GM23338 (cell line): ENCODE measurements around the gene MCC. TPM values are rescaled to one million over a fixed set of nuclear protein-coding genes. Genes with fewer than 3 reads are reported as not detected.

Experiments
- ATAC-seq: fragments of 200-7000 bp; cut with Tn5 transposase; 3 replicates; pipeline ENCODE4 v1.9.1; 2020
- DNase-seq: peaks from one replicate; pipeline ENCODE4 v3.0.0-alpha.2; 2015; ENCODE audit warnings: low spot score
- H2AFZ ChIP-seq: fragments of 200-600 bp; sonication (generic); 2 replicates; pipeline ENCODE4 v1.8.0; 2016; ENCODE audit warnings: antibody characterized with exemption, mild to moderate bottlenecking, moderate library complexity
- H3F3A ChIP-seq: fragments of 200-600 bp; sonication (generic); replicated peaks from 2 replicates; pipeline ENCODE4 v1.8.0; 2017; ENCODE audit warnings: antibody characterized with exemption, mixed run types, low read depth
- H3K27ac ChIP-seq: fragments of 200-600 bp; sonication (generic); 2 replicates; pipeline ENCODE4 v1.6.1; 2016; ENCODE audit warnings: low read depth
- H3K27me3 ChIP-seq: fragments of 200-600 bp; sonication (generic); 2 replicates; pipeline ENCODE4 v1.8.0; 2016; ENCODE audit warnings: mild to moderate bottlenecking, mixed run types, moderate library complexity; ENCODE audit not compliant: insufficient read depth
- H3K36me3 ChIP-seq: fragments of 200-600 bp; sonication (generic); 2 replicates; pipeline ENCODE4 v1.8.0; 2016; ENCODE audit warnings: mild to moderate bottlenecking; ENCODE audit not compliant: insufficient read depth
- H3K4me1 ChIP-seq: fragments of 200-600 bp; sonication (generic); 2 replicates; pipeline ENCODE4 v1.8.0; 2016; ENCODE audit warnings: mild to moderate bottlenecking, moderate library complexity; ENCODE audit not compliant: insufficient read depth
- H3K4me2 ChIP-seq: fragments of 200-600 bp; sonication (generic); 2 replicates; pipeline ENCODE4 v1.7.1; 2017; ENCODE audit warnings: mixed run types
- H3K4me3 ChIP-seq: fragments of 200-600 bp; sonication (generic); 2 replicates; pipeline ENCODE4 v1.6.1; 2016; ENCODE audit warnings: mixed run types
- H3K79me2 ChIP-seq: fragments of 200-600 bp; sonication (generic); replicated peaks from 2 replicates; pipeline ENCODE4 v1.8.0; 2017; ENCODE audit warnings: mild to moderate bottlenecking; ENCODE audit not compliant: insufficient read depth
- H3K9me2 ChIP-seq: fragments of 200-600 bp; sonication (generic); 2 replicates; pipeline ENCODE4 v1.8.0; 2017; ENCODE audit not compliant: insufficient read depth
- H4K20me1 ChIP-seq: fragments of 200-600 bp; sonication (generic); replicated peaks from 2 replicates; pipeline ENCODE4 v1.8.0; 2017; ENCODE audit warnings: mild to moderate bottlenecking; ENCODE audit not compliant: insufficient read depth
- H3K27ac Mint-ChIP-seq: 2 replicates; pipeline ENCODE4 v1.8.0; 2020; ENCODE audit warnings: inconsistent platforms, mild to moderate bottlenecking, moderate library complexity, mixed read lengths
- H3K27me3 Mint-ChIP-seq: 3 replicates; pipeline ENCODE4 v1.8.0; 2022; ENCODE audit warnings: low read depth, mild to moderate bottlenecking, moderate library complexity, mixed read lengths, inconsistent platforms; ENCODE audit not compliant: insufficient read depth, poor library complexity
- H3K36me3 Mint-ChIP-seq: 3 replicates; pipeline ENCODE4 v1.8.0; 2021; ENCODE audit warnings: low read depth, mild to moderate bottlenecking, inconsistent platforms, moderate library complexity, mixed read lengths
- H3K4me1 Mint-ChIP-seq: 3 replicates; pipeline ENCODE4 v1.8.0; 2020; ENCODE audit warnings: mild to moderate bottlenecking, inconsistent platforms, mixed read lengths
- H3K4me3 Mint-ChIP-seq: 3 replicates; pipeline ENCODE4 v1.8.0; 2021; ENCODE audit warnings: moderate library complexity, mild to moderate bottlenecking, inconsistent platforms, mixed read lengths
- H3K9me3 Mint-ChIP-seq: 3 replicates; pipeline ENCODE4 v1.8.0; 2020; ENCODE audit warnings: moderate library complexity, mild to moderate bottlenecking, inconsistent platforms, mixed read lengths
- EZH2 ChIP-seq: fragments of 200-600 bp; sonication (generic); IDR thresholded peaks from one replicate; pipeline ENCODE4 v1.8.0; 2017; ENCODE audit warnings: antibody characterized with exemption, mild to moderate bottlenecking, low read depth; ENCODE audit not compliant: unreplicated experiment
- EZH2phosphoT487 ChIP-seq: fragments of 200-600 bp; sonication (generic); IDR thresholded peaks from one replicate; pipeline ENCODE4 v1.8.1; 2018; ENCODE audit warnings: antibody characterized with exemption; ENCODE audit not compliant: unreplicated experiment
- JUNB ChIP-seq: IDR thresholded peaks from one replicate; pipeline ENCODE4 v1.6.1; 2016; ENCODE audit warnings: antibody characterized with exemption; ENCODE audit not compliant: unreplicated experiment
- NANOG ChIP-seq: IDR thresholded peaks from 2 replicates; pipeline ENCODE4 v1.6.1; 2016; ENCODE audit warnings: antibody characterized with exemption, borderline replicate concordance
- POLR2AphosphoS5 ChIP-seq: IDR thresholded peaks from 2 replicates; pipeline ENCODE4 v1.6.1; 2016; ENCODE audit warnings: antibody characterized with exemption, low read depth
- STAT1 ChIP-seq: IDR thresholded peaks from one replicate; pipeline ENCODE4 v1.6.1; 2016; ENCODE audit warnings: antibody characterized with exemption; ENCODE audit not compliant: unreplicated experiment
- ZNF114 ChIP-seq: fragments of 250-450 bp; sonication (Bioruptor Pico); IDR thresholded peaks from 2 replicates; pipeline ENCODE4 v1.5.0; 2020; ENCODE audit warnings: mild to moderate bottlenecking, moderate library complexity
- ZNF331 ChIP-seq: fragments of 250-450 bp; sonication (Bioruptor Pico); IDR thresholded peaks from 2 replicates; pipeline ENCODE4 v1.5.0; 2020; ENCODE audit warnings: low read depth, mild to moderate bottlenecking, moderate library complexity
- polyA plus RNA-seq: library from polyadenylated mRNA; unstranded; fragments of >200 nt; fragmentation: Nextera tagmentation; extraction: Ambion mirVana; gene quantifications from 2 replicates; pipeline ENCODE4 v1.2.1, GENCODE V29; 2016
- total RNA-seq: library from RNA; depleted of rRNA; stranded (reverse); fragments of >200 nt; shearing (Covaris generic); gene quantifications from 2 replicates; pipeline ENCODE4 v1.2.3, GENCODE V29; 2014
- TF ChIP-seq, protein P1 (sequence below): IDR thresholded peaks from 2 replicates; pipeline ENCODE4 v1.6.1; 2016; ENCODE audit warnings: antibody characterized with exemption
- TF ChIP-seq, protein P2 (sequence below), 2 experiments: fragments of 200-600 bp in 1 of 2; sonication (generic) in 1 of 2; conservative IDR thresholded peaks; 2 replicates each; pipeline versions ENCODE4 v1.5.1 to v1.6.1; 2016 to 2017; ENCODE audit warnings: antibody characterized with exemption in 2 of 2, low read depth in 2 of 2, mild to moderate bottlenecking in 2 of 2, moderate library complexity in 1 of 2
- TF ChIP-seq, protein P3 (sequence below): IDR thresholded peaks from one replicate; pipeline ENCODE4 v1.6.1; 2018; ENCODE audit warnings: antibody characterized with exemption; ENCODE audit not compliant: unreplicated experiment

Gene MCC
- total and polyA plus RNA-seq, 2 experiments from 2014 or later, result 3.8 to 10.1 TPM

DNA sequence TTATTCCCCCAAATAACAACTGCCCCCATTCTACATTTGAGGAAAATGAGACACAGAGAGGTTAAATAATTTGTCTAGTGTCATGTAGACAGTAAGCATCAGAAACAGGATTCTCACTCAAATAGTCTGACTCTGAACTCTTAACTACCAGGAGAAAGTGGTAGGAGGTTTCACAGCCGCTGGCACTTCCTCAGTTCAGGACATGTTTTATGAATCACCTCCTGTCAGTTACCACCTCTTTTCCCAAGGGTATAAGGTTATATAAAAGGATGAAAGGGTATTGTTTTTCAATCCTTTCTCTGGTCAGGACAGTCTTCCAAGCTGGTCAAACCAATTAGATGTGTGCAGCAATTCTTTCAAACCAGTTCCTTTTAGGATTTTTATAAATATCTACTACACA lies 105.5 kb downstream of the MCC start:
- H3K9me2 ChIP-seq, result no peaks in the 10 kb centered on the region
- ATAC-seq (no peak), DNase-seq (no peak)
- H3K27me3 Mint-ChIP-seq, result peaks cover 4% of the 10 kb centered on the region
- no peak overlapping the region for H3K4me3 ChIP-seq
- TF ChIP-seq NANOG, result no peak
- TF ChIP-seq, protein P1, sequence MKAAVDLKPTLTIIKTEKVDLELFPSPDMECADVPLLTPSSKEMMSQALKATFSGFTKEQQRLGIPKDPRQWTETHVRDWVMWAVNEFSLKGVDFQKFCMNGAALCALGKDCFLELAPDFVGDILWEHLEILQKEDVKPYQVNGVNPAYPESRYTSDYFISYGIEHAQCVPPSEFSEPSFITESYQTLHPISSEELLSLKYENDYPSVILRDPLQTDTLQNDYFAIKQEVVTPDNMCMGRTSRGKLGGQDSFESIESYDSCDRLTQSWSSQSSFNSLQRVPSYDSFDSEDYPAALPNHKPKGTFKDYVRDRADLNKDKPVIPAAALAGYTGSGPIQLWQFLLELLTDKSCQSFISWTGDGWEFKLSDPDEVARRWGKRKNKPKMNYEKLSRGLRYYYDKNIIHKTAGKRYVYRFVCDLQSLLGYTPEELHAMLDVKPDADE, result no peak
- no peak for TF ChIP-seq EZH2
- TF ChIP-seq, protein P2, sequence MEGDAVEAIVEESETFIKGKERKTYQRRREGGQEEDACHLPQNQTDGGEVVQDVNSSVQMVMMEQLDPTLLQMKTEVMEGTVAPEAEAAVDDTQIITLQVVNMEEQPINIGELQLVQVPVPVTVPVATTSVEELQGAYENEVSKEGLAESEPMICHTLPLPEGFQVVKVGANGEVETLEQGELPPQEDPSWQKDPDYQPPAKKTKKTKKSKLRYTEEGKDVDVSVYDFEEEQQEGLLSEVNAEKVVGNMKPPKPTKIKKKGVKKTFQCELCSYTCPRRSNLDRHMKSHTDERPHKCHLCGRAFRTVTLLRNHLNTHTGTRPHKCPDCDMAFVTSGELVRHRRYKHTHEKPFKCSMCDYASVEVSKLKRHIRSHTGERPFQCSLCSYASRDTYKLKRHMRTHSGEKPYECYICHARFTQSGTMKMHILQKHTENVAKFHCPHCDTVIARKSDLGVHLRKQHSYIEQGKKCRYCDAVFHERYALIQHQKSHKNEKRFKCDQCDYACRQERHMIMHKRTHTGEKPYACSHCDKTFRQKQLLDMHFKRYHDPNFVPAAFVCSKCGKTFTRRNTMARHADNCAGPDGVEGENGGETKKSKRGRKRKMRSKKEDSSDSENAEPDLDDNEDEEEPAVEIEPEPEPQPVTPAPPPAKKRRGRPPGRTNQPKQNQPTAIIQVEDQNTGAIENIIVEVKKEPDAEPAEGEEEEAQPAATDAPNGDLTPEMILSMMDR (conservative IDR thresholded peaks at IDR 0.05; ENCODE audit: low read depth in 2 of 2), result no peak
- no peak for TF ChIP-seq JUNB
- no peak for TF ChIP-seq POLR2AphosphoS5
- no peak for TF ChIP-seq EZH2phosphoT487
- TF ChIP-seq STAT1, result no peak
- TF ChIP-seq ZNF114, result no peak
- no peaks in the 10 kb centered on the region for H3K79me2 ChIP-seq
- H3K9me3 Mint-ChIP-seq, result no peaks in the 10 kb centered on the region
- peaks cover 5% of the 10 kb centered on the region; the same call in 1 of the 2 replicates for H3K4me1 ChIP-seq
- no peak overlapping the region for H3K4me3 Mint-ChIP-seq
- no peaks in the 10 kb centered on the region for H3K27me3 ChIP-seq
- H3K27ac Mint-ChIP-seq, result no peak overlapping the region
- H4K20me1 ChIP-seq, result no peaks in the 10 kb centered on the region
- no peaks in the 10 kb centered on the region for H3K36me3 Mint-ChIP-seq
- no peak overlapping the region for H3K27ac ChIP-seq
- H3K36me3 ChIP-seq, result no peaks in the 10 kb centered on the region
- no peak overlapping the region for H2AFZ ChIP-seq
- no peak overlapping the region for H3K4me2 ChIP-seq
- H3F3A ChIP-seq, result no peaks in the 10 kb centered on the region
- H3K4me1 Mint-ChIP-seq, result peaks cover 6% of the 10 kb centered on the region; the same call in 1 of the 3 replicates

DNA sequence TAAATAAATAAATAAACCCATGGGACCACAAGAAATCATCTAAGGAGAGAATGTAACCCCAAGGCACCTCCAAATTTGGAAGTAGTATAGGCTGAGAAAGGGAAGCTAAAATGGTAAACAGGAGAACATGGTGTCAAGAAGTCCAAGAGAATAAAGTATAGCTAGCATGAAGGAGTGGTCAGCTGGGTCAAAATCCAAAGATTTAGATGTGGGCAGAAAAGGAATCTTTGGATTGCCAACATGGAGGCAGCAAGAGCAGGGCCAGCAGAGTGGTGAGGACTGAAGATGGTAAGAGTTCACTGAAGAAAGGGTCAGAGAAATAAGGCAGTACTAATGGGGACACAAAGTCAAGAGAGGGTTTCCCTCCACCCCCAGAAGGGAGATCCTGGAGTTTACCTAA lies 106.5 kb downstream of the MCC start:
- Histone ChIP-seq H3K27me3 (no peaks in the 10 kb centered on the region), H3K4me2 (no peak overlapping the region), H3F3A (no peaks in the 10 kb centered on the region), H3K4me3 (no peak overlapping the region), H3K4me1 (peaks cover 5% of the 10 kb centered on the region; the same call in 1 of the 2 replicates), H3K9me2 (no peaks in the 10 kb centered on the region), H3K79me2 (no peaks in the 10 kb centered on the region), H3K36me3 (no peaks in the 10 kb centered on the region), H3K27ac (no peak overlapping the region), H2AFZ (no peak overlapping the region), H4K20me1 (no peaks in the 10 kb centered on the region)
- no peak for ATAC-seq
- H3K4me3 Mint-ChIP-seq, result no peak overlapping the region
- H3K36me3 Mint-ChIP-seq, result no peaks in the 10 kb centered on the region
- H3K27me3 Mint-ChIP-seq, result peaks cover 4% of the 10 kb centered on the region
- H3K27ac Mint-ChIP-seq, result no peak overlapping the region
- H3K4me1 Mint-ChIP-seq, result peaks cover 6% of the 10 kb centered on the region; the same call in 1 of the 3 replicates
- no peaks in the 10 kb centered on the region for H3K9me3 Mint-ChIP-seq
- no peak for DNase-seq
- TF ChIP-seq JUNB (no peak), ZNF331 (CRISPR knock-in tag) (no peak), EZH2 (no peak)
- TF ChIP-seq, protein P3, sequence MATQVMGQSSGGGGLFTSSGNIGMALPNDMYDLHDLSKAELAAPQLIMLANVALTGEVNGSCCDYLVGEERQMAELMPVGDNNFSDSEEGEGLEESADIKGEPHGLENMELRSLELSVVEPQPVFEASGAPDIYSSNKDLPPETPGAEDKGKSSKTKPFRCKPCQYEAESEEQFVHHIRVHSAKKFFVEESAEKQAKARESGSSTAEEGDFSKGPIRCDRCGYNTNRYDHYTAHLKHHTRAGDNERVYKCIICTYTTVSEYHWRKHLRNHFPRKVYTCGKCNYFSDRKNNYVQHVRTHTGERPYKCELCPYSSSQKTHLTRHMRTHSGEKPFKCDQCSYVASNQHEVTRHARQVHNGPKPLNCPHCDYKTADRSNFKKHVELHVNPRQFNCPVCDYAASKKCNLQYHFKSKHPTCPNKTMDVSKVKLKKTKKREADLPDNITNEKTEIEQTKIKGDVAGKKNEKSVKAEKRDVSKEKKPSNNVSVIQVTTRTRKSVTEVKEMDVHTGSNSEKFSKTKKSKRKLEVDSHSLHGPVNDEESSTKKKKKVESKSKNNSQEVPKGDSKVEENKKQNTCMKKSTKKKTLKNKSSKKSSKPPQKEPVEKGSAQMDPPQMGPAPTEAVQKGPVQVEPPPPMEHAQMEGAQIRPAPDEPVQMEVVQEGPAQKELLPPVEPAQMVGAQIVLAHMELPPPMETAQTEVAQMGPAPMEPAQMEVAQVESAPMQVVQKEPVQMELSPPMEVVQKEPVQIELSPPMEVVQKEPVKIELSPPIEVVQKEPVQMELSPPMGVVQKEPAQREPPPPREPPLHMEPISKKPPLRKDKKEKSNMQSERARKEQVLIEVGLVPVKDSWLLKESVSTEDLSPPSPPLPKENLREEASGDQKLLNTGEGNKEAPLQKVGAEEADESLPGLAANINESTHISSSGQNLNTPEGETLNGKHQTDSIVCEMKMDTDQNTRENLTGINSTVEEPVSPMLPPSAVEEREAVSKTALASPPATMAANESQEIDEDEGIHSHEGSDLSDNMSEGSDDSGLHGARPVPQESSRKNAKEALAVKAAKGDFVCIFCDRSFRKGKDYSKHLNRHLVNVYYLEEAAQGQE, result no peak
